ENCODE data around the gene MARK4.
"Not testable (repeated sequence)": the region's sequence is repeated elsewhere in the genome, so short reads cannot be mapped to it uniquely, and the experiment has no call there.

MARK4 gene

DNA sequence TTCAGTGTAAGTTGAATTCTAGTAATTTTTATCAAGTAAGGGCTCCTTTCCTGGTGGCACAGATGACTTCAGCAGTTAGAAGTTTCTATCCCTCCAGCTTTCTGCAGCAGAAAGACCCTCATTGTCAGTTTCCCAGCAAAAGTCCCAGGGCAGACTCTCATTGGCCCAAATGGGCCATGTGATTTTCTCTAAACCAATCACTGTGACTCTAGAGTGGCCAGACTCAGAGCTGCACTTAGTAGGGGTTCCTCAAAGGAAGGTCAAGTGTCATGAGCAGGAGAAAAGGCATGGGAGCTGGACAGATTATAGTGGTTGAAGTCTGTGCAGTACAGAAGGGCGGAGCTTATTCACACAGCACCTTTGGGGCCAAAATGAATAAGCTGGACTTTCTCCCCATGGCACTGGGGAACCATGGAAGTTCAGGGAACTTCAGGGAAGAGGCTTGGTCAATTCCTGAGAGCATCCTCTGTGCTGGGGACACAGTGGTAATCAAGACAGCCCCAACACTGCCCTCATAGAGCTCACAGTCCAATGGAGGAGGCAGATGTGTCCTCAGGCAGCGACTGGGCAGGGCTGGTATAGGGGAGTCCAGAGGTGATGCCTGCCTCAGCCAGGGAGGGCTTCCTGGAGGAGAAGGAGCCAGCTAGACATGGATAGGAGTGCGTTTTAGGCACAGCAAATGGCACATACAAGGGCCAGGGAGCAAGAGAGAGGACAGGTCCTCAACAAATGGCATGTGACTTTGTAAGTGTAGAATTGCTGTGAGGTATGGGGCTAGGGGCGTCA is 53.3 kb downstream of the MARK4 start:
- in situ Hi-C loops (cut with MboI; ENCODE audit: low sequenced_read_pairs): no loop called here

DNA sequence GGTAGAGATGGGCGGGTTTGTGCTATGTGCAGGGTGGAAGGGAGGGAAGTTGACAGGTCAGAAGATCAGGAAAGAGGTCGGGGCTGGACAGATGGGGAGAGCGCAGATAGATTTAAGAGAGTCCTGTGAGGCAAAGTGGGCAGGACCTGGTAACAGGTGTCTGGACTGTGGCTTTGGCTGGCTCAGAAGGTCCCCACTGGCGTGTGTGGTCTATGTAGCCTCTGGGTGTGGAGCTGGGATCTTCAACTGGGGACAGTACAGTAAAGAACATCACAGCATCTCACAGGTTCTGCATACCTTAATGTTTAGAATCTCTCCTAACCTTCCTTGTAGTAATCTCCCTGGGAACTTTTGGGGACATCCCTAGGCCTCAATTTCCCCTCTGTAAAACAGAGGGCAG is 53.9 kb downstream of the MARK4 start:
- in situ Hi-C loops (cut with MboI; ENCODE audit: low sequenced_read_pairs): no loop called here

DNA sequence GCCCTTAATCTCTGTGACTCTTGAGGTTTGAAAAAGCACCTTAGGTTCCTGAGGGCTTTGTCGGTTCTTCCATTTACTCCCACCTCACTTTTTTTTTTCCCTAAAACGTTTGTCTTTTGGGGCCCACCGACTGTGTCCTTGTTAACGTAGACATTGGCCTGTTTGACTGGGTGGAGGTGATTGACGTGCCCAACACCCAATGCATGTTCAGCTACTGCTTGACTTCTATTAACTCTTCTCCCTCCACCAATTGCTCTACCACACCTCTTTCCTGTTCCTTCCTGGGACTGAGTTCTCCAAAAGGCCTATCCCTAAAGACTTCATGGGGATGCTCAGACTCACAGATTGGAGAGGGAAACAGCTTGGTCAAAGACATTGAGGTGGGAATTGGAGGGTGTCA is 54.4 kb downstream of the MARK4 start:
- in situ Hi-C loops (cut with MboI; ENCODE audit: low sequenced_read_pairs): no loop called here

DNA sequence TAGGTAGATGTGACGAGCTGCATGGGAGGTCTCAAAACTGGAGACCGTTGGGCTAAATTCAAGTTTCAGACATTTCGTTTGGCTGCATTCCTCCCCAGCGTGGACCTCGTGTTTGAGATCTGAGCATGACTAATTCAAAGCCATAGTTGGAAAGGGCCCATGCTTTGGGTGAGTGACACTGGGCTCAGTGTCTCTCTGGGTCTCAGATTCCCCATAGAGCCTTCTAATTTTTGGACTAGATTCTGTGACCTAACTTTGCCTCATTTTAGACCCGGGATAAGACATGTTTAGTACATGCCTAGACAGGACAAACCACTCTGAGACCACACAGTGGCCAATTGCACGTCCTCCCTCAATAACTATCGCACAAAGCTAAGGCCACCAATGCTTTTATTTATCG is 55.0 kb downstream of the MARK4 start:
- in situ Hi-C loops (cut with MboI; ENCODE audit: low sequenced_read_pairs): no loop called here

DNA sequence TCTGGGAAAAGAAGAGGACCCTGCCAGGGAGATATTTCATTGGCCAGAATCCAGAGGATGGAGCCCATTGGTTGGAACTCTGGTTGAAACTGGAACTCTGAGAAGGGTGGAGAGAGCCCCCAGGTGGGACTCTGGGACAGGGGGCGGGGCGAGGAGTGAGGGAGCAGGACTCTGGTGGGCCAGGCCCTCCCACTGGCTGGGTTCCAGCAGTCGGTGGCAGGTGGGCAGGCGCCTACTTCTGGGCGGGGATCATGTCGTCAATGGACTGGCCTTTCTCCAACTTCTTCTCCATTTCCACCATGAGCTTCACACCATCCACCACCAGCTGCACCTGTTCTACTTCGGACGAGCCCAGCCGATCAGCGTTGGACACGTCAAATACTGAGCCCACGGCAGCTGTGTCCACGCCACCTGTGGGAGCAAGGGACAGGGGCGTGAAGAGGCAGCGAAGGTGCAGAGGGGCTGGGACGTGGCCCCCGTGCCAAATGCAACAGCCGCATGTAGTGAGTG is 55.5 kb downstream of the MARK4 start:
- in situ Hi-C loops (cut with MboI; ENCODE audit: low sequenced_read_pairs): no loop called here

DNA sequence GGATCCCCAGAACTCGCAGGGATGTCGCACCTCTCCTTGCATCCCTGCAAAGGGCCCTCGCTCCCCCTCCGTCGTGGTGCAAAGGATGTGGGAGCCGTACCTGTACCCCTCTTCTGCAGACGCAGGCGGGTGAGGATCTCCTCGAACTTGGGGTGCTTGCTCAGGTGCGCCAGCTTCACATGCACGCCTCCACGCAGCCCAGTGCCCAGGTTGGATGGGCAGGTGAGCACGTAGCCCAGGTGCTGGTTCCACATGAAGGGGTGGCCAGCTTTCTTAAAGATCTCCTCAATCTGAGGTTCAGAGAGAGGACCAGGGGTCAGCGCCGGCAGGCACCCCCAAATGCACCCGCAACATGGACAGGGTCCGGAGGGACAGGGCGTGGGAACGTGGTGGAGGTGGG is 56.3 kb downstream of the MARK4 start:
- in situ Hi-C loops (cut with MboI; ENCODE audit: low sequenced_read_pairs): no loop called here

DNA sequence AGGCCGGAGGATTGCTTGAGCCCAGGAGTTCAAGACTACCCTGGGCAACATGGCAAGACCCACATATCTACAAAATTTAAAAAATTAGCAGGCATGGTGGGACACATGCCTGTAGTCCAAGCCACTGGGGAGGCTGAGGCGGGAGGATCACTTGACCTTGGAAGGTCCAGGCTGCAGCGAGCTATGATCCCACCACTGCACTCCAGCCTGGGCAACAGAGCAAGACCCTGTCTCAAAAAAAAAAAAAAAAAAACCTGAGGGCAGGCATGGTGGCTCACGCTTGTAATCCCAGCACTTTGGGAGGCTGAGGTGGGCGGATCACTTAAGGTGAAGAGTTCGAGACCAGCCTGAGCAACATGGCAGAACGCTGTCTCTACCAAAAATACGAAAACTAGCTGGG is 58.3 kb downstream of the MARK4 start:
- in situ Hi-C loops (cut with MboI; ENCODE audit: low sequenced_read_pairs): not testable (repeated sequence)

DNA sequence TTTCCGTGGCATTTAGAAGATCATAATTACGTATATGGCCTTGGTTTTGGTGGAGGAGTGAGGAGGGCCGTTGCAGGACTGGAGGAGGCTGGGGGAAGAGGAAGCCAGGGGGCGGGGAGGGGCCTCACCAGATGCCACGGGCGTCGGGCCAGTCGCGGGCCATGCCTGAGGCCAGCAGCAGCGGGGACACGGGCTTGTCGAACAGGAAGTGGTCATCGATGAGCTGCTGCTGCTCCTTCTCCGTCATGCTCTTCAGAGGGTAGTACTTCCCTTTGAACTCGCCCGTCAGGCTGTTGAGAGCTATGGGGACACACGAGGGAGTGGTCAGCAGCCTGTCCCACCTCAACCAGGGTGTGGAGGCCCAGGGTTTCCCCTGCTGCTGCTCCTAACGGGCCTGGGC is 60.5 kb downstream of the MARK4 start:
- in situ Hi-C loops (cut with MboI; ENCODE audit: low sequenced_read_pairs): no loop called here

DNA sequence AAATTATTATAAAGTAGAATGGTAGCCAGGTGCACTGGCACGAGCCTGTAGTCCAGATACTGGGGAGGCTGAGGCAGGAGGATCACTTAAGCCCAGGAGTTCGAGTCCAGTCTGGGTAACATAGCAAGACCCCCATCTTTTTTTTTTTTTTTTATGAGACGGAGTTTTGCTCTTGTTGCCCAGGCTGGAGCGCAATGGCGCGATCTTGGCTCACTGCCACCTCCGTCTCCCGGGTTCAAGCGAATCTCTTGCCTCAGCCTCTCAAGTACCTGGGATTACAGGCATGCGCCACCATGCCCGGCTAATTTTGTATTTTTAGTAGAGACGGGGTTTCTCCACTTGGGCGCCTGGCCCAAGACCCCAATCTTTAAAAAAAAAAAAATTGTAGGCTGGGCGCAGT is 61.2 kb downstream of the MARK4 start:
- in situ Hi-C loops (cut with MboI; ENCODE audit: low sequenced_read_pairs): not testable (repeated sequence)

DNA sequence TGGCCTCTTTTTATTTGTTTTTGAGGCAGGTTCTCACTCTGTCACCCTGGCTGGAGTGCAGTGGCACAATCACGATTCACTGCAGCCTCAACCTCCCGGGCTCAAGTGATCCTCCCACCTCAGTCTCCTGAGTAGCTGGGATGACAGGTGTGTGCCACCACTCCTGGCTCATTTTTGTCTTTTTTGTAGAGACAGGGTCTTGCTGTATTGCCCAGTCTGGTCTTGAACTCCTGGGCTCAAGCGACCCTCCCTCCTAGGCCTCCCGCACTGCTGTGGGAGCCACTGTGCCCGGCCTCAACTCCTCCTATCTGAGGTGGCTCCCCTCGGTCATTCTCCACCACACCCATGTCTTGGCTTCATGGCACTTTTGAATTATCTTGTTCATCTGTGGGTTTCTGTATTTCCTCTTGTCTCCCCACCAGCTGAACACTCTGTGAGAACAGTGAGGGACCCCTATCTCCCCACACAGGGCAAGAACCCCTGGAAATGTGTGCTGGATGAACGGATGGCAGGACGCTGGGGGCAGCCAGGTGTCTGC is 63.7 kb downstream of the MARK4 start:
- in situ Hi-C loops (cut with MboI; ENCODE audit: low sequenced_read_pairs): no loop called here

DNA sequence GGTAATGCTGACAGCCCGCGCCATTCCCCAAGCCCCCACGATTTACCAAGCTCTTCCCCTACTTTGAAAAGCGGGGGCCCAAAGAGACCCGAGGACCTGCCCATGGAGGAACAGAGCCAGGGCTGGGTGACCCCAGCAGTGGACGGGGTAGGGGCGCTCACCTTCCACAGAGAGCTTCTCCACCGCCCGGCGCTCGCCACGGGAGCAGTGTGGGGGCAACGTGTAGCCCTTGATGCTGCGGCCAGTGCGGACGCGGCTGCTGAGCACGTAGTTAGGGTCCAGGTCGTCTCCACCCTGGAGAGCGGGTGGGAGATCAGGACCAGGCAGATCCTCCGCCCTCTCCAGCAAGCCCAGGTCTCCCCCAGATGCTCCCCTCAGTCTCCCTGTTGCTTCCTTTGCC is 64.2 kb downstream of the MARK4 start:
- in situ Hi-C loops (cut with MboI; ENCODE audit: low sequenced_read_pairs): no loop called here

DNA sequence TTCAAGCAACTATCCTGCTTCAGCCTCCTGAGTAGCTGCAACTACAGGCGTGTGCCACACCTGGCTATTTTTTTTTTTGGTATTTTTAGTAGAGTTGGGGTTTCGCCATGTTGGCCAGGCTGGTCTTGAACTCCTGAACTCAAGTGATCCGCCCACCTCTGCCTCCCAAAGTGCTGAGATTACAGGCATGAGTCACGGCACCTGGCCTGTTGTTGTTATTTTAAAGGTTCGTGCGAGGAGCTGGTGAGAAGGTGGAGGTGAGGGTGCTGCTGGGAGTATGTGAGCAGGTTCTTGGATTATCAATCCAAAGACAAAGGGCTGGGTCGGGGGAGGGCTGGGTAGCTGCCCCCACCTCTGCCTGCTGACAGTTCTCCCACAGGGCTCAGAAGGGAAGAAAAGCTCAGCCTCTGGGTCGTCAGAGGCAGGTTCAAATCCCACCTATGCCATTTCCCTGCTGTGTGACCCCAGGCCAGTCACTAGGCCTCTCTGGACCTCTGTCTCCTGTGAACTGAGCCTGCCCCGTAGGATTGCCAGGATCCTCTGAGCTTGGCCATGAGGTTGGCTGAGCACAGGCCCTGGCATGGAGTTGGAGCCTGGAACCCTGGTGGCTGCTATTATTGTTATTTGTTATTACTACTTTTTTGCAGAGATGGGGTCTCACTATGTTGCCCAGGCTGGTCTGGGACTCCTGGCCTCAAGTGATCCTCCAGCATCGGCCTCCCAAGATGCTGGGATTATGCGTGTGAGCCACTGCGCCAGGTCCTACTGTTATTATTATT is 70.1 kb downstream of the MARK4 start:
- in situ Hi-C loops (cut with MboI; ENCODE audit: low sequenced_read_pairs): no loop called here

DNA sequence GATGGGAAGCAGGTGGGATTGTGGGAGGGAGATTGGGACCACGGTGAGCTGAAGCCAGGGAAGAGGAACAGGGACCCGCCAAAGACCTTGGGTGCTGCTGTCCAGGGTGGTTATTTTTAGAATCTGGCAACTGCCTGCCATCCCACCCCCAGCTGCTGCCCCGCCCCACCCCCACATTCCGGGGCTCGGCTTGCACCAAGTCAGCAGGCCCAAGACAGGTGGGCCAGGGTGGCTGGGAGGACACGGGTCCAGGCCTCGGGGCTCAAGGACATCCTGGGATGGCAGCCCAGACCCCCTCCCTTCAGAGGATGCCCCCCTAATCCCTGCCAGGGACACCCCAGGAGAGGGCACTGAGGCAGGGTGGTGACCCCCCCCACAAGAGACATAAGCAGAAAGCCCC is 70.8 kb downstream of the MARK4 start:
- in situ Hi-C loops (cut with MboI; ENCODE audit: low sequenced_read_pairs): no loop called here

DNA sequence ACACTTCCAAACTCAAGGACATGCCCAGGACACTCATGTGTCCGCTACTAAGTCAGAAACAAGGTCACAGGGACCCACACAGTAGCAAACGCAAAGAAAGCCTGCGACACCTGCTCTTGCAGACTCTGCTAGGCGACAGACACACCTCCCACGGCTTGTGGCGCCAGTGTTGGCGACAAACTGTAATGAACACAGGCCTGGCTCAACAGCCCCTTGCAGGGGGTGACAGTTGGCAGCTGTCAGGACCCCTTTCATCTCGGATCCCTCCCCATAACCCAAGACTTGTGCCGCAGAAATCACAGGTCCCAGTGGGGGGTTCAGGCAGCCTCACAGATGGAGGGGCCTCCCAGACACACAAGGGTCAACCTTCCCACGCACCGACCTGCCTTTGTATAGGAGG is 71.2 kb downstream of the MARK4 start:
- in situ Hi-C loops (cut with MboI; ENCODE audit: low sequenced_read_pairs): no loop called here

DNA sequence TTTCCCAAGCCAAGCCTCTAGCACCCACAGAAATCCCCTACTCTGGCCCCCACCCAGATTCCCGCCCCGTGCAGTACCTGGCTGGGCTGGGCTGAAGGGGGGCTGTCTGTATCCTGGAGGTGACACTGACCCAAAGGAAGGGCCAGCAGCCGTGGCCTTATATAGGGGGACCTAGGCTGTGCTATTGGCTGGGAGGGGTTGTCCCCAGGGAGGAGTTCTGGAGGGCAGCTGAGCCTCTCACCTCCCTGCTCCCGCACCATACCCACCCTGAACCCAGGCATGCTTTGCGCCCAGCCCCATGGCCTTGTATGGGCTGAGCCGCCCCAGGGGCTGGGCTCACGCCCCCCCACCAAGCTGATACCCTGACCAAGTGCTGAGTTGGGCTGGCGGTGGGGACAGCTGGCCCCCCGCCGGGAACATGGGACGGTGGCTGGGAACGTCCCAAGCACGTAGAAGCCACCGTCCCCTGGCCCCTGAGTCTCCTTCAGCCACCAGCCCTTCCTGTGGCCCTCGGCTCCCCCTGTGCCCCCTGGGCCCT is 71.7 kb downstream of the MARK4 start, which contains the start of gene CKM:
Gene CKM (minus strand): TSS at position 132 of the 538 bp plus-strand sequence. CDS start 3,162 bp downstream, outside the sequence.
- in situ Hi-C loops (cut with MboI; ENCODE audit: low sequenced_read_pairs): no loop called here

DNA sequence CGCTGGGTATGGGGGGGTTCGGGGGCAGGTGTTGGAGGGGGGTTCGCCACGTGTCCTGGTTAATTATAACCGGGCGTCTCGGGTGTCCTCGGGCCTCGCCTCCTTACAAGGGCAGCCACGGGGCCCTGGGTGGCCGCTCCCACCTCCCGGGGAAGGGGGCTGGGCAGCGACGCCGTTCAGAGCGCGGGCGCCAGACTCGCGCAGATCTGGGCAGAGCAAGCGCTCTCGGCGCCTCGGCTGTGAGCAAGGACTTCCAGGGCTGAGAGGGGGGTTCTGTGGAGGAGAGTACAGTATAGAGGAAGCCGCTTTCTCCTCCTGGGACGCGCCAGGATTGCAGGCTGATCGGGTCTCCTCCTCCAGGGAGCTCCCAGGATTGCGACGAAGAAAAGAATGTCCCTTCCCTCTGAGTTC is 72.6 kb downstream of the MARK4 start:
- in situ Hi-C loops (cut with MboI; ENCODE audit: low sequenced_read_pairs): no loop called here

DNA sequence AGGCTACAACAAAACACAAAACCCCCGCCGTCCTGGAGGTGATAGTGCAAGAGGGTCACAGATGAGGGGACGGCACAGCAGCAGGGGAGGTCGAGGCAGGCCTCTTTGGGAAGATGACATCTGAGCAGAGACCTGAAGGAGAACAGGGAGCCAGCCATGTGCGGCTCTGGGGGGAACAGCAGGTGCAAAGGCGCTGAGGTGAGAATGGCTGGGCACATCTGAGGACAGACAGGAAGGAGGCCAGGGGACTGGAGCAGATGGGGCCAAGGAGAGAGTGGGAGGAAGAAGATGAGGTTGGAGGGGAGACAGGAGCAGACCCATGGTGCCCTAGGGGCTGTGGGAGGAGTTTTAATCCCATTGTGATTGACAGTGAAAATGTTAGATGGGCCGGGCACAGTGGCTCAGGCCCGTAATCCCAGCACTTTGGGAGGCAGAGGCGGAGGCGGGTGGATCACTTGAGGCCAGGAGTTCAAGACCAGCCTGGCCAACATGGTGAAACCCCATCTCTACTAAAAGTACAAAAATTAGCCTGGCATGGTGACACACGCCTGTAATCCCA is 73.4 kb downstream of the MARK4 start:
- in situ Hi-C loops (cut with MboI; ENCODE audit: low sequenced_read_pairs): no loop called here

DNA sequence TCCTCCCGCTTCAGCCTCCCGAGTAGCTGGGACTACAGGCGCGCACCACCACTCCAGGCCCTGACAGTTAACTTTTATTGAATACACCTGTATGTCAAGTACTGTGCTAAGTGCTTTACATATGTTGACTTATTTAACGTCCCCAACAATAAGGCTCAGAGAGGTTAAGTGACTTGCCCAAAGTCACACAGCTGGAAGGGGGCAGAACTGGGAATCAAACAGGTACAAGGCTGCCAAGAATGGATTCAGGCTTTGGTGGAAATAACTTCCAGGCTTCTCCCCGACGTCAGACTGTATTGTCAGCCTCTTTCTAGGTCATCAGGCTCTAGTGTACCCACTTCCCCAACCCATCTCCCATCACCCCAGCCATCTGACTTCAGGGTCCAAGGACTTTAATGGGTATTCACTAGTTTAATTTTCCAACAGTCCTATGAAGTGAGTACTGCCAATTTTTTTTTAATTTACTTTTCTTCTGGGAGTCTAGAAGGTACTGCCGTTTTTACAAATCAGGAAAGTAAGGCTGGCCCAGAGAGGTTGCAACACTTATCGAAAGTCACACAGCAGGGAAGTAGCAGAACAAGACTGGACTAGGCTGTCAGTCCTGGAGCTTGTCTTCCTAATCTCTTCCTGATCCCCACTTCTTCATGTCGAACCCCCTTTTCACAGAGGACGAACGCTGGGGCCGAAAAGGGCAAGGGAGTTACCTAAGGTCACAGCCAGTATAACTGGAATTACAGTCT is 76.5 kb downstream of the MARK4 start:
- in situ Hi-C loops (cut with MboI; ENCODE audit: low sequenced_read_pairs): no loop called here

DNA sequence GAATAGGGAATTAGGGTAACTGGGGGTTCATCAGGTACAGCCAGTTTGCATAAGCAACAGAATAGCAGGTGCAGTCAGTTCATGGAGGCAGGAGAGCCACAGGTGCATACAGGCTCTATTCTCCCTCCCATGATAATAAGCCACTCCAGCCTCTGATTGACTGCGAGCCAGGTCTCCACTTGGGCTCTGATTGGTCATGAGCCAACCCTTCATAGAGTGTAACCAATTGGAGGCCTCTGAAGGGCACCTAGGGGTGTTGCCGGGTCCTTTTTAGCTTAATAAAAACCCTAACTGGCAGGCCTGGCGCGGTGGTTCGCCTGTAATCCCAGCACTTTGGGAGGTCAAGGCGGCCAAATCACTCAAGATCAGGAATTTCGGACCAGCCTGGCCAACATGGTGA is 80.3 kb downstream of the MARK4 start:
- in situ Hi-C loops (cut with MboI; ENCODE audit: low sequenced_read_pairs): no loop called here

DNA sequence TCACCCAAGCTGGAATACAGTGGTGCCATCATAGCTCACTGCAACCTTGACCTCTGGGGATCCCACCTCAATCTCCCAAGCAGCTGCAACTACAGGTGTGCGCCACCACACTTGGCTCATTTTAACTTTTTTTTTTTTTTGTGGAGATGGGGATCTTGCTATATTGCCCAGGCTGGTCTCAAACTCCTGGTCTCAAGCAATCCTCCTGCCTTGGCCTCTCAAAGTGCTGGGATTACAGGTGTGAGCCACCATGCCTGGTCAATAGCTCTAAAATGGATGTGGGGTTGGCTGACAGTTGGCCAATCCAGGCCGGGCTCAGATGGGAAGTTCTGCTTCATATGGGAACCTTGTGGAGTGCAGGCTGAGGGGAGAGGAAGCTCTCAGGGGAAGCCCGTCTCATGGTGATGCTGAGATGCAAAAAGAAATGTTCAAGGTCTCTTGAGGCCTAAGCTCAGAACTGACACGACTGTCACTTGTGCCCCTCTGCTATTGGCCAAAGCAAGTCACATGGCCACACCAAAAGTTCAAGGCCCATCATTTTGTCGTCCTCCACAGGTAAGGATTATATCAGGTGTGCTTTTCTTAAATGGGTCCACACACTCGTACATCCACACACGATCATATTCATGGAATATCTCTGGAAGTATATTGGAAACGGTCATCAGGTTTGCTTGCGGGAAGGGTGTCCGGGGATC is 82.7 kb downstream of the MARK4 start:
- in situ Hi-C loops (cut with MboI; ENCODE audit: low sequenced_read_pairs): no loop called here
